ENCODE data around the gene KRTAP10-2.

DNA sequence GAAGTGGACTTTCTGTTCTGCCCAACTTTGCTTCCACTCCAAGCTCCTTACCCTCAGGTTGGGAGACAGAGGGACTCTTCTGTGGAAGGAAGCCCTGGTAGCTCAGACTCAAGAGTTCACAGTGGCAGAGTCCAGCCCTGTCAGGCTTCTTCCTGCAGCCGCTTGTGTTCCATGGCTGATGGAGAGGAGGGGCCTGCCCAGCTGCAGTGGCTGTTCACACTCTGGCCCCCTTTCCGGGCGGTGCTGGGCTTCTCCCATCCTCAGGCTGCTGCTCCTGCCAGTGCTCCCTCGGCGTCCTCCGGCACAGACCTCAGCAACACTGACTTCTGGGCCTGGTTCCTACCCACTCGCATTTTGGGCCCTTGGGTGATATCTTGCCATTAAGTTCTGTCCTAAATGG lies 15.3 kb downstream of the KRTAP10-2 start:
- TF ChIP-seq POLR2AphosphoS5 (IDR thresholded peaks at IDR 0.05; ENCODE audit: borderline replicate concordance, low read depth, low read length) (no peak), EZH2 (IDR thresholded peaks at IDR 0.05) (no peak), FOXP2 (optimal IDR thresholded peaks at IDR 0.05; ENCODE audit: control extremely low read depth, extremely low read length, insufficient read depth) (no peak)
